ENCODE results near the gene EPHA5. TPM values are rescaled to one million over a fixed set of nuclear protein-coding genes. Genes with fewer than 3 reads are reported as not detected.

Gene EPHA5
- total RNA-seq, 1 donor from 2014 or later, result 107 TPM

DNA sequence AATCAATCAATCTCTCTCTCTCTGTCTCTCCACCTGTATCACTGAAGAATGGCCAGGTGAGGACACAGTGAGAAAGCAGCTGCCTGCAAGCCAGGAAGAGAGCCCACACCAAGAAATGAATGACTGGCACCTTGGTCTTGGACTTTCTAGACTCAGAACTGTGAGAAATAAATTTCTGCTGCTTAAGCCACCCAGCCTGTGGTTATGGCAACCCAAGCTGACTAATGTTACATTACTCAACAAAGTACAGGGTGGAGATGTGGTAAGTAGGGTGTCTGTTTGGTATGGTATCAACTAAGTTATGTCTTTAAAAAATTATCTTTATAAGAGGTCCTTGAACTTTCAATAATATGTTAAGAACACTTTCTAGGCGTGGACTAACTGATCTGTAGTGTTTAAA lies 159.3 kb downstream of the EPHA5 start:
- FAIRE-seq (no peak), DNase-seq (ENCODE audit: low spot score in 2 of 2) (no peak)

DNA sequence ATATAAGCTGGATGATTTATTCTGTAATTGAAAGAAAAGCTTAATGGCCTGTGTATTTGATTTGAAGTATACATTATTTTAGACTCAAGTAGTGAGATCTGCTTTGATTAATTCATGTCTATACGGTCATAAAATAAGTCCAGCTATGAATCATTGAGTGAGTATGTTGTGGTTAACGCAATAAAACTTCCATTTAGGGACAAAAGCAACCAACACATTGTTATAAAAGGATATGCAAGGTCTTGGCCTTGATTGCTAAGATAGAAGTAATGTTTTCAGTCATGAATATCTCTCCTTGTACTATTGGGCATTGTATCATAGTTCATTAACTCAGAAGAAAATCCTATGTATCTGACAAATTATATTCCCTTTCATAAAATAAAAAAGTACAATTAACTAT lies 162.1 kb downstream of the EPHA5 start:
- no peak for FAIRE-seq

DNA sequence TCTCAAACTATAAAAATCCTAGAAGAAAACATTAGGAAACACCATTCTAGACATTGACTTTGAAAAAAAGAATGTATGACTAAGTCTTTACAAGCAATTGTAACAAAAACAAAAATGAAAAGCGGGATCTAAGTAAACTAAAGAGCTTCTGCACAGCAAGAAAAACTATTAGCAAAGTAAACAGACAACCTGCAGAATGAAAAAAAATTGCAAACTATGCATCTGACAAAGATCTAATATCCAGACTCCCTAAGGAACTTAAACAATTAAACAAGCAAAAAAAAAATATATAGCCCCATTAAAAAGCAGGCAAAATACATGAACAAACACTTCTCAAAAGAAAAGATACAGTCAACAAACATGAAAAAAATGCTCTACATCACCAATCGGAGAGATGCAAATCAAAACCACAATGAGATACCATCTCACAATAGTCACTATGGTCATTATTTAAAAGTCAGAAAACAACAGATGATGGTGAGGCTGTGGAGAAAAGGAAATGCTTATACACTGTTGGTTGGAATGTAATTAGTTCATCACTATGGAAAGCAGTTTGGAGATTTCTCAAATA lies 168.1 kb downstream of the EPHA5 start:
- DNase-seq (ENCODE audit: low spot score in 2 of 2), result no peak
- FAIRE-seq, result no peak

More for the DNA sequence above, 162.1 kb downstream of the EPHA5 start:
- no peak for DNase-seq (ENCODE audit: low spot score in 2 of 2)

DNA sequence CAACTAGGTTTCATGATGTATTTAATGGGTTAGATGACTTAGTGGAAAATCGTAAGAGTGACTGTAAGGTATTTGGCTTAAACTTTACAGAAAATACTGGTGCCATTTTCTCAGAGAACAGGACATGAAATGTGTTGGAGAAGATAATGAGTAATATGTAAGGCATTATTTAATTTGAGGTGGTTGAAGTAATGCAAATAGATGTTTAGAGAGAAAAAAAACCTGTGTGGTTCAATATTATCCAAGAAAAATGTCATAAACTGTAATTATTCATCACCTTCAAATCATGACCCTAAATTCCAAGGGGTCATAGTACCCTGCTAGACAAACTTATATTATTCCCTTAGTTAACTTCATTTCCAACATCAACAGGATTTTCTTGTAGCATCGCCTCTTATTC lies 171.7 kb downstream of the EPHA5 start:
- no peak for FAIRE-seq
- DNase-seq (ENCODE audit: low spot score in 2 of 2), result no peak

DNA sequence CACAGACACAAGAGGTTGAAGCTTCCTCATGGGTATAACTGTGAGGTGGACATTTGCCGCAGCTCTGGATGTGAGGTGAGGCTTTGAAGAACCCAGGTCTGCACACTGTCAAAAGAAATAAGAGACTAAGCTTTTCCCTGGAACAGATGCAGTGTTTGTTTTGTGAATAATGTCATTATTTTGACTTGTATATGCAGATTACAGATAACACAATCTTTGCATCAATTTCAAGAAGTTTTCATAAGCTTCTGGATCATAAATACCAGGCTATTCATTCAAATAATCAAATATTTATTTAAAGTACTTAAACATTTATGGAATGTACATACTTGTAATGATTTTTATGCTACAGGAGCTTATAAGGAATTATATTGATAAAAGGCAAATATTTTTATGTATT lies 174.8 kb downstream of the EPHA5 start:
- FAIRE-seq, result no peak
- DNase-seq (ENCODE audit: low spot score in 2 of 2), result no peak

DNA sequence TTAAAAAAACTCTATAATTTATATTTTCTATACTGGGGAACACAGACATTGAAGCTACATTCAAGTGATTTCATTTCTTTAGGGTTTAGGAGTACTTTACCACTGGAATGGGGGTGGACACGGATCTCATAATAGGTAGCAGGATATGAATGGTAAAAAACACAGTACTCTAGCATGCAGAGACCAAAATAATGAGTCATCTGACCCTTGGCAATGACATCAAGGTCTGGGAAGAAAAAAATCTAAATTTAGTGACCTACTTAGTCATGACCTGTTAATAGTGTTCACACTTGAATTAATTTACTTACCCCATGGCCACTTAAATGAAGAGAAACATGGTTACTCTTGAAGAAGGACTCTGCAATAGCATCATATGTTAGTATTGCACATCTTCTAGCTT lies 187.9 kb downstream of the EPHA5 start:
- DNase-seq (ENCODE audit: low spot score in 2 of 2), result no peak
- no peak for FAIRE-seq

DNA sequence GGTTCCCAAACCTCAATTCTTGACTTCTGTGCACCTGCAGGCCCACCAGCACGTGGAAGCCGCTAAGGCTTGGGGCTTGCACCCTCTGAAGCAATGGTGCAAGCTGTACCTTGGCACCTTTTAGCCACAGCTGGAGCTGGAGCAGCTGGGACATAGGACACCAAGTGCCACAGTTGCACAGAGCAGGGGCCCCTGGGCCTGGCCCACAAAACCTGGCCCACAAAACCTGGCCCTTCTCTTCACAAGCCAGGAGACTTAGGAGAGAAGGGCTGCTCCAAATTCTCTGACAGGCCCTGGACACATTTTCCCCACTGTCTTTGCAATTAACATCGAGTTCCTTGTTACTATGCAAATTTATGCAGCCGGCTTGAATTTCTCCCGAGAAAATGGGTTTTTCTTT lies 197.8 kb downstream of the EPHA5 start:
- no peak for FAIRE-seq
- DNase-seq (ENCODE audit: low spot score in 2 of 2), result no peak

DNA sequence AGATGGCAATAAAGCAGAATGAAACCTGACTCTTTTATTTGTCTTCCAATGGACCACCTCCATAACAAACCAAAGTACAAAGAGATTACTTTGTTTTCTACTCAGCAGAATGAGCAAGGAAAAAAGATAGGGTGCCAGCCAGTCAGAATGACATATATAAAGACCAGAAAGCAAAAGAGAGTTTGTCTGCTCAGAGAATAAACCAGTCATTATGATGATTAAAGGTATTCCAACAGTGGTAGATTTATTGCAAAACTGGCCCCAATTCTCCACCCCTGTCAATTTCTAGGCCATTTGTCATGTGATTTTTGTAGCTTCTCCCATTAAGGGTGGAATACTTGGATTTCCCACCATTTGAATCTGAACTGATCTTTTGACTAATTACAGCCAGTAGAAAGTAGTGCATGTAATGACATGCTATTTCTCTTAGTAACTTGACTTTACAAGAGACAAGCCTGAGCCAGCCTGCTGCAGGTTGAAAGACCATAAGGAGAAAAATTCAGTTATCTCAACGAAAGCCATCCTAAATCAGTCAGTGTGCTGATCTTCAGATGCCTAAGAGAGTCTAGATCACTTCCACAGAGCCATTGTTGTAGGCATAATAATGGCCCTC lies 203.1 kb downstream of the EPHA5 start:
- DNase-seq (ENCODE audit: low spot score in 2 of 2), result no peak
- no peak for FAIRE-seq

DNA sequence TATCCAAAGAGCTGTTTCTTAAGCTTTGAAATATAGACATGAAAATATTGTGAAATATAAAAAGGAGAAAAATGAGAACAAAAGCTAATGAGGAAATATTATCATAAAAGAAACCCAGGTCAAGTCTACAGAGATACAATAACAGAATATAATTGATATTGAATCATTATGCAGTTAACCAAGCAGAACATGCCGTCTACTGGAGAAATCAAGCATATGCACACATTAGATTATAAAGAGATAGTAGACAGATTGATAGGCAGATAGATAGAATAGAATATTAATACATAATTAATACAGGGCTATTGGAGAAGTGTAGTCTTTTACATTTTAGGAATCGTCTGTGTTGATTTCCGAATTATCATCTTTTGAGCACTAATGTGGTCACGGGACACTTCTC lies 208.5 kb downstream of the EPHA5 start:
- DNase-seq (ENCODE audit: low spot score in 2 of 2) (no peak), FAIRE-seq (no peak)

DNA sequence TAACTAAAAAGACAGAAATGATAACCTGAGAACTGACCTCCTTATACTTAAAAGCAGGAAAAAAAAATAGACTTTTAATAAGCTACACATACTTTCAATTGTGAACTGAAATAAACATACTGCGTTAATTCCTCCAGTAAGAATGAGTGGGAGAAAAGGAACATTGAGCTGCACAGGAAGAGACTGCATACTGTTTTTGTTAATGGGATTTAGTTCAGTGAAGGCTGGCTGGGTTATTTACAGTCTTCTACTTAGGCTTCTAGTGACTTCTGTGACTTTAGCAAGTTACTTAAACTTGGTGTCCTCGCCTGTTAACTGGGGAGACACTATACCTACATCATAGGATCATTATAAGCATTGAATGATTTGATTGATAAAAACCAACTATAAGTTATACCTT lies 213.3 kb downstream of the EPHA5 start:
- DNase-seq (ENCODE audit: low spot score in 2 of 2) (no peak), FAIRE-seq (no peak)

DNA sequence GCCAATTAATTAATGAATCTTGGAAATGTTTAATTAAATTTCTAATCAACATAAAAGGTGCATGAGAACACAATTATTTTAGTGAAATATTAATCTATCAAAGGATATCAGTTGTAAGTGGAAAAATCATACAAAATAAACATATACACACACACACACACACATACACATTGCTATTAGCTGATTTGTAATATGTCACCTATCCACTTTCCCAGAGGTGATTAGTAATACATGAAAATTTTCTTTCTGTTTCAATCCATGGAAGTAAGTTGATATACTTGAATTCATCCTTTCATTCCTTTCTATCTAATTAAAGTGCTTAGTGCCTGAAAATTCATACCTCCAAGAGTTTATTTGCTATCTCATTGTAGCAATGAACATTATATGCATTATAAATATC lies 213.7 kb downstream of the EPHA5 start:
- FAIRE-seq, result no peak
- DNase-seq (ENCODE audit: low spot score in 2 of 2), result no peak

DNA sequence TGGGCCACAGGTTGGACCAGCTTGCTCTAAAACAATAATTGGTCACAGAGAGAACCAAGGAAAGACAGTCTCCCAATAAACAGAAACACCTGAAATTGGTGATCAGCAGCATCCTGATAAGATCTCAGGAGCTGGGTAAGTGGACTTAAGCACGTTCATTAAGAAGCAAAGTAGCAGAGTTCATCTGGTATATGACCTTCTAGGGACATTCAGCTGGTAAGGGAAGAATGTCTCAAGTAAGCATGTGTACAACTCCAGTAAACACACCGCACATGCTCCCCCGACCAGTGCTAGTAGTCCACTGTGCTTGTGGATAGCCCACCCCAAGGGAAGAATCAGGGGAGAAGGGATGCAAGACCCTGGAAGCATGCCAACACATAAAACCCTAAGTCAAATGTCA lies 216.9 kb downstream of the EPHA5 start:
- FAIRE-seq (no peak), DNase-seq (ENCODE audit: low spot score in 2 of 2) (no peak)

DNA sequence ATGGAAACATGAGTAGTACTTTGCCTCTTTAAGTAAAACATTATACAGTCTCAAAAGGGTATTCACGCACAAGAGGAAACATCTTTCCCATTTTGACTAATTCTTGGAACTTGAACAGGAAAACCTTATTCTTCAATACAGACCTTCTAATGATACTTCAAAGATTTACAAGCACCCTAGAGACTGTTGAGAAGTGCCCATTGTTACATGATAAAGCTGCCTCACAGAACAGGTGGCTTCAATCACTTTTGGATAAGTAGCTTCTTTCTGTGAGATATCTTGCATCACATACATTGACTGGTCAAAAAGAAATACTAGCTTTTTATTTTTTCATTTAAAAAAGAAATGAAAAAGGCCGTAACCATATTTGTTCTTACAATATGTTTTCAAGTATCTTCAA lies 219.4 kb downstream of the EPHA5 start:
- DNase-seq (ENCODE audit: low spot score in 2 of 2) (no peak), FAIRE-seq (no peak)

DNA sequence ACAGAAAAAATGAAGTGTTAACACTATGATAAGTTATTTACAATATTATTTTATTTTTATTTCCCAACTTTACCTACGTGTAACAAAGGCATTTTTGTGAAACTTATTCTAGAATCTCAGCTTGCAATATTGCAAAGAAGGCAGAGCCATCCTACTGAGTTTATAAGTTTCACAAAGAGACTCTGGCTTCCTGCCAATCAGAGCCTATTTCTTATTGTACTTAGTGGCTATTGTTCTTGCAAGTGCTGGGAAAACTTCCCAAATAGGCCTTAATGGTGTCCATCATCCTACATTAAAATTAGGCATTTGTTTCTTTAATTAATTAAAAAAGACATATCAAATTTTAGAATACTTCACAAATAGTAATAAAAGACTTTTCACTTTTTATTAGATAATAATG lies 233.2 kb downstream of the EPHA5 start:
- DNase-seq (ENCODE audit: low spot score in 2 of 2) (no peak), FAIRE-seq (no peak)

DNA sequence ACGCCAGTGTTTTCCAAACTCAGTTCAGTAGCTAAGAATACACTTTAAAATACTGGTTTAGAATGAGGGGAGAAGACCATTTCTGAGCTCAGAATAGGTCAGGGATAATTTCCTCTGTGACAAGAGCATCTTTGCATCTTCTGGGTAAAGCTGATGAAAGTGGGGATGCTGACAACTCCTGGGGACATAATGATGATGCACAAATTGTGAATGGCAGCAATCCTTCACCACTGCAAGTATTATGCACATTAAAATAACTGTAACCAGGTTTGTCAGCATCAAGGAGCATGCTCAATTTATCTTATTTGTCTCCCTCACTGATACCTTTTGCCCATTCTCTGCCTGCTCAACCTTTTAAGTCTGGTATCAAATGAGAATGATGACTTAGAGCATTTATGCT lies 248.2 kb downstream of the EPHA5 start:
- FAIRE-seq (no peak), DNase-seq (ENCODE audit: low spot score in 2 of 2) (no peak)

DNA sequence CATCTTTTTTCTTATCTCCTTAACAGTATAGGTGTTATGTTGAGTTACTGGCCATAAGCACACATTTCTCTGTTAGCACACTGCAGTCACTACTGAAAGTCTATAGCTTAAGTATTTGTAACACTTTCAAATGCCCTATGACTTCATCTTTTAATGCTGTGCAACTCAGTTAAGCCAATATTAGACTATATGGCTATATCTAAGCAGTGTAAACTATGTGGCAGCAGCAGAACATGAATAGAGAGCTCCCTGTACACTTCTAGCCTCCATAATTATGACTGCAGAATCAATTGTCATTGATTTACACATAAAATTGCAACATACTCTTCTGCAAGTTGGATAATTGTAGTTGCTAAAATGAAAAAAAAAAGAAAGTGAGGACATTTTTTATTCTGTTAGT lies 250.3 kb downstream of the EPHA5 start:
- no peak for DNase-seq (ENCODE audit: low spot score in 2 of 2)
- FAIRE-seq, result no peak

DNA sequence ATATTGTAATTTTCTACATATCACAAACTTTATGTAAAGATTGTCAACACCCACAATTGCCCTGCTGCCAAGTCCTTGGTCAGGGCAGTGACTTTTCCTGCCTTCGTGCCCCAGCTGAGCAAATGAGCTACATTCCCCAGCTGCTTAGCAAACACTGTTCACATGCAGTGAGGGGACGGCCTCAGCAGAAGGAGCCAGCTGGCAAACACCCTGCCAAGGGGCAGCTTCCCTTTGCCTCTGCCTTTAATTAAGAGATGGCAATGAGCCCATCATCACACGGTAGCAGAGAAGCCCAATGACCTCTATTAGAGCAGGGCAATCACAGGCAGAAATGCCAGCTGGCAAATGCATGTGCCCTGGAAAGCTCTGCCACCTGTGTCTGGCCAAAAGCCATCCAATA lies 253.4 kb downstream of the EPHA5 start:
- no peak for DNase-seq (ENCODE audit: low spot score in 2 of 2)
- FAIRE-seq, result no peak

DNA sequence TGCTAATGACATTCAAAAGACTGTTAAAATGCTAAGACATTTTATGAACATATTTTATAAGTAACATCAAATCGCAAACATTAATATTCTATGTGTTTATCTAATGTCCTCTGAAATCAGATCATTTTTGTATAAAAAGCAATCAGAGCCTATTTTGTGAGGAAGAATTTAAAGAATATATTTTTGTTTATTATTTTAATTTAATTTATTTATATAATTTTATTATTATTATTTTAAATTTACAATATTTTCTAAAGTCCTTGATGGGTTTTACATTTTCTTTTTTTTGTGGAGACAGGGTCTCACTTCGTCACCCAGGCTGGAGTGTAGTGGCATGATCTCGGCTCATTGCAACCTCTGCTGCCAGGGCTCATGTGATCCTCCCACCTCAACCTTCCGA lies 262.8 kb downstream of the EPHA5 start:
- no peak for DNase-seq (ENCODE audit: low spot score in 2 of 2)
- peak; percentile 53 for FAIRE-seq

DNA sequence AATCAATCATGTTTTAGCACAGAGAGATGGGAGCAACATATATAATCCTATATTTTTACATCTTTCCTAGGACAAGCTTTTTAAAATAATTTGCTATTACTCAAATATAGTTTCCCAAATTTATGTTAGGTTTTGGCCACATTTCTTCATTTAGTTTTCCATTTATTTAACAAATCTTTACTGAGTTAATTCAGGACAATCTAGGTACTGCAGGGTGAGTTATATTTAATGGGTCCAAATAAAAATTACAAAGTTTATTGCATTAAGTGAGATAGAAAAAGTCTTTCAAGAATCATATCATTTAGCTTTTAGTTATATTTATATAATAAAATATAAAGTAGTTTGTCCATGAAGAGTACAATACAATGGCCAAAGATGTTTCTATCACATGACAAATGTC lies 269.2 kb downstream of the EPHA5 start:
- FAIRE-seq, result peak; percentile 24
- no peak for DNase-seq (ENCODE audit: low spot score in 2 of 2)

DNA sequence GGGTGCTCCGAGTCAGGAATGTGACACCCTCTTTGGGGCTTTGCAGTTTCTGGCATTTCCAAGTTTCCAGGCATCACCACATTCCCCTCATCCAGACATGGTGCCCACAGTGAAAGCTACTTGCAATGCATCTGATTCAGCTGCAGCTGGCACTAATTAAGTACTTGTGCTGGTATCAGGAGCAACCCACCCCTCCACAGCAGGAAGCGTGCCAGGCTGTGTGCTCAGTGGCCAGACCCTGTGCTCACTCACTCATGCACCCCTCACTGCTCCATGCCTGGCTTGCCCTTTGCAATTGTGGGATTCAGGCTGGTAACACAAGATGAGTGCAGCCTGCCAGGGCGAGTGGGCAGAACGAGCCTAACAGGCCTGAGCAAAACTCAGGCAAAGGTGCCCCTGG lies 271.2 kb downstream of the EPHA5 start:
- FAIRE-seq (no peak), DNase-seq (ENCODE audit: low spot score in 2 of 2) (no peak)

DNA sequence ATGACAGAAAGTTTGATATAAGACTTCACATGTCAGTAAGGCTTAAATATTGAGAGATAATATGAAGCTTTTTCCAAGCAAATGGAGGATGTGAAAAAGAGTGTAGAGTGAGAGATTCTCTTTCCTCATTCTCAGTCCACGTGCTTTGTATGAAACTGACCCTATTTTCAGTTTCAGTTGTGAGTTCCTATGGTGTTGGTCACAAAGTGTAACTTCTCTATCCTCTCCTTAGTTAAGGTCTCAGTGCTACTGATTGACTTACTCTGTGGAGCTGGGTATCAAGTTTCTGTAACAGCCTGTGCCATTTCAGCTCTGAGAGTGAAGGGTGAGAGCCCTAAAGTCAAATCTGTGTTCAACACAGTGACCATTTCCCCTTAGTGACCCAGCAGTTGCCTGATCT lies 277.2 kb downstream of the EPHA5 start:
- DNase-seq (ENCODE audit: low spot score in 2 of 2), result no peak
- FAIRE-seq, result no peak

DNA sequence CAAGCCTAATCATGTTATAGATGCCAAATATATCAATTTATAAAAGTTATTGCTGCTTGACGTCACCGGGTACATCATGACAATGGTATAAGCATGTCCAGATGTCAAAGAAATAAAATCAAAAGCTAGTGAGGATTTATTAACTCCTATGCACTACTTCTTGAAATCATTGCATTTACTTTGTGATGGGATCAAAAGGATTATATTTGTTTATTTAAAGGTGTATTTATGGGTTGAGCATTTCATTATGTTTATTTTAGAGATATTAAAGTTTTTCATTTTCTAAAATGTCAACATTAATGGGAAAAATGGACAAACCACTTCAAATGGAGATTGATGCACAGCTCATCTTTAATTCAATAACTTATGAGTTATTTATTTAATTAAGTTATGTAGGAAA lies 277.8 kb downstream of the EPHA5 start:
- no peak for DNase-seq (ENCODE audit: low spot score in 2 of 2)
- no peak for FAIRE-seq

DNA sequence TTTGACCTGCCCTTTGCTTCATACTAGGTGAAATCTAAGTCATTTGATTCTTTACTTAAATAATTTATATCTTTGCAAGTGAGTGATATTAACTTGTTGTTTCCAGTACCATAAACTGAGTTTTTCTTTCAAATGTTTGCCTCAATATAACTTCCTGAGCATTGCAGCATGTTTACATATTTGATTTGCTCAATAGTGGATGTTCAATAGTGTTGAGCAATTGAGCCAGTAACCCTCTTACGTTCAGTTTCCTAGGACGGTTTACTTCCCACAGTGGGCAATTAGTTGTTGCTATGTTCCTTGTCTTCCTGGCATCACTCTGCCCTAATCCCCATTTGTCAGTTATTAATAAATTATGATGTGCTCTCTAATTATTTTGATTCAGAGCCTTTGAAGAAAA lies 278.5 kb downstream of the EPHA5 start:
- DNase-seq (ENCODE audit: low spot score in 2 of 2), result no peak
- FAIRE-seq, result no peak

Data from frontal cortex (tissue), 4 donors.